Activated CD4-positive, alpha-beta memory T cell treated with anti-CD3 and anti-CD28 coated beads, Interleukin-2, amount 10 ng/mL, durations not matched to agents 7 days and 5 days (primary cell): ENCODE data around the gene ZNF334. TPM values are rescaled to one million over a fixed set of nuclear protein-coding genes. Genes with fewer than 3 reads are reported as not detected.

ENCODE experiments used
- CTCF ChIA-PET: fragments of 350-600 bp; sonication (Branson Sonifier 250); formaldehyde crosslinking; loops from one replicate; lab custom pipeline; 2021; ENCODE audit warnings: antibody characterized with exemption, inconsistent platforms; lab: Charles Lee
- POLR2A ChIA-PET: fragments of 350-600 bp; sonication (Branson Sonifier 250); formaldehyde crosslinking; loops from one replicate; lab custom pipeline; 2021; ENCODE audit warnings: antibody characterized with exemption; lab: Charles Lee
- DNase-seq: peaks from one replicate; pipeline ENCODE4 v3.0.0-alpha.2; 2020
- H3K27ac Mint-ChIP-seq: one replicate; pipeline ENCODE4 v1.8.0; 2021; ENCODE audit warnings: mild to moderate bottlenecking, mixed read lengths
- H3K27me3 Mint-ChIP-seq: one replicate; pipeline ENCODE4 v1.8.0; 2021; ENCODE audit warnings: mixed read lengths
- H3K36me3 Mint-ChIP-seq: one replicate; pipeline ENCODE4 v1.8.0; 2021; ENCODE audit warnings: low read depth, mixed read lengths
- H3K4me1 Mint-ChIP-seq: one replicate; pipeline ENCODE4 v1.8.0; 2021; ENCODE audit warnings: mixed read lengths
- H3K4me3 Mint-ChIP-seq: one replicate; pipeline ENCODE4 v1.8.0; 2021; ENCODE audit warnings: mild to moderate bottlenecking, mixed read lengths
- H3K9me3 Mint-ChIP-seq: one replicate; pipeline ENCODE4 v1.8.0; 2021; ENCODE audit warnings: mixed read lengths
- total RNA-seq, 2 experiments: library from RNA; stranded (reverse); gene quantifications; one replicate each; pipeline ENCODE4 v1.2.3, GENCODE V29; 2021

The ZNF334 gene
- total RNA-seq, 2 experiments from 2014 or later = 1.4 TPM

GRCh38 chr20:46543959-46544358 lies 30.6 kb upstream of the ZNF334 start:
- Mint-ChIP-seq H3K27me3 (peaks cover 9% of the 10 kb centered on the region), H3K4me3 (no peak overlapping the region), H3K9me3 (no peaks in the 10 kb centered on the region), H3K4me1 (peaks cover 22% of the 10 kb centered on the region), H3K36me3 (no peaks in the 10 kb centered on the region), H3K27ac (peak overlapping the region; percentile 43)
- ChIA-PET CTCF (interaction anchor here (0.7 to 2.8 kb wide), 16 partner anchors 9 to 210 kb away, joined by 3 to 50 read pairs (median 8); partner anchors contain the start of gene TP53RK), POLR2A (interaction anchor here (0.9 to 2.3 kb wide), 5 partner anchors 9 to 145 kb away, joined by 3 to 18 read pairs (median 4); partner anchors contain the start of gene TP53RK)
- DNase-seq = no peak

GRCh38 chr20:46543033-46543432 lies 29.7 kb upstream of the ZNF334 start:
- CTCF ChIA-PET = interaction anchor here (0.7 kb wide), 1 partner anchor 308 kb away, joined by 3 read pairs; no protein-coding TSS in a partner anchor
- H3K27ac Mint-ChIP-seq = no peak overlapping the region
- peaks cover 14% of the 10 kb centered on the region for H3K27me3 Mint-ChIP-seq
- peaks cover 22% of the 10 kb centered on the region for H3K4me1 Mint-ChIP-seq
- POLR2A ChIA-PET = no interaction called here
- no peak overlapping the region for H3K4me3 Mint-ChIP-seq
- DNase-seq = no peak
- H3K9me3 Mint-ChIP-seq = no peaks in the 10 kb centered on the region
- H3K36me3 Mint-ChIP-seq = no peaks in the 10 kb centered on the region

- CTCF ChIA-PET = interaction anchor here (0.8 kb wide), 1 partner anchor 18 kb away, joined by 3 read pairs; no protein-coding TSS in a partner anchor
- peaks cover 18% of the 10 kb centered on the region for H3K27me3 Mint-ChIP-seq
- H3K9me3 Mint-ChIP-seq = no peaks in the 10 kb centered on the region
- H3K36me3 Mint-ChIP-seq = no peaks in the 10 kb centered on the region
- H3K4me1 Mint-ChIP-seq = peaks cover 22% of the 10 kb centered on the region
- no peak overlapping the region for H3K4me3 Mint-ChIP-seq
- POLR2A ChIA-PET = no interaction called here
- DNase-seq = no peak
- no peak overlapping the region for H3K27ac Mint-ChIP-seq
Measured at GRCh38 chr20:46541229-46541935, 28.0 kb upstream of the ZNF334 start.

GRCh38 chr20:46539113-46539512 lies 25.8 kb upstream of the ZNF334 start:
- no peak for DNase-seq
- ChIA-PET CTCF (interaction anchor here (0.8 kb wide), 1 partner anchor 150 kb away, joined by 3 read pairs; the partner anchor contains the start of gene TP53RK), POLR2A (interaction anchor here (1.4 kb wide), 1 partner anchor 21 kb away, joined by 3 read pairs; no protein-coding TSS in a partner anchor)
- Mint-ChIP-seq H3K4me1 (peaks cover 21% of the 10 kb centered on the region), H3K27me3 (peaks cover 23% of the 10 kb centered on the region), H3K4me3 (no peak overlapping the region), H3K27ac (no peak overlapping the region), H3K9me3 (no peaks in the 10 kb centered on the region), H3K36me3 (no peaks in the 10 kb centered on the region)

DNA sequence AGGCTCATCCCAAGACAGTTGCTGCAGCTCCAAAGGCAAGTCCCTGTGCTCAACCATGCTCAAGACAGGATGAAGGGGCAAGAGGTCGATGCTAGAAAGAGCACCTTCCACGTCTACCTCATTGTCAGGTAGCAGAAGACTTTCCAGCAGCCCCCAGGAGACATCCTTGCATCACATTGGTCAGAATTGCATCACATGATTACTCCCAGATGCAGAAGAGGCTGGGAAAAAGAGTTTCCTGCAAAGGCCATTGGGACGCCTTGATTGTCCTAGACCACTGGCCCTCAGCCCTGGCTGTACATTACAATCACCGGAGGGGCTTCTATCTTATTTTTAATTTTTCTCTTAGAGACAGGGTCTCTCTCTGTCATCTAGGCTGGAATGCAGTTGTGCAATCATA lies 17.3 kb upstream of the ZNF334 start:
- CTCF ChIA-PET = interaction anchor here (1.0 to 1.1 kb wide), 2 partner anchors 9 to 14 kb away, joined by 3 read pairs; no protein-coding TSS in a partner anchor
- Mint-ChIP-seq H3K9me3 (no peaks in the 10 kb centered on the region), H3K27me3 (peaks cover 26% of the 10 kb centered on the region), H3K4me3 (no peak overlapping the region), H3K36me3 (no peaks in the 10 kb centered on the region), H3K4me1 (no peaks in the 10 kb centered on the region), H3K27ac (no peak overlapping the region)
- no peak for DNase-seq
- POLR2A ChIA-PET = no interaction called here

DNA sequence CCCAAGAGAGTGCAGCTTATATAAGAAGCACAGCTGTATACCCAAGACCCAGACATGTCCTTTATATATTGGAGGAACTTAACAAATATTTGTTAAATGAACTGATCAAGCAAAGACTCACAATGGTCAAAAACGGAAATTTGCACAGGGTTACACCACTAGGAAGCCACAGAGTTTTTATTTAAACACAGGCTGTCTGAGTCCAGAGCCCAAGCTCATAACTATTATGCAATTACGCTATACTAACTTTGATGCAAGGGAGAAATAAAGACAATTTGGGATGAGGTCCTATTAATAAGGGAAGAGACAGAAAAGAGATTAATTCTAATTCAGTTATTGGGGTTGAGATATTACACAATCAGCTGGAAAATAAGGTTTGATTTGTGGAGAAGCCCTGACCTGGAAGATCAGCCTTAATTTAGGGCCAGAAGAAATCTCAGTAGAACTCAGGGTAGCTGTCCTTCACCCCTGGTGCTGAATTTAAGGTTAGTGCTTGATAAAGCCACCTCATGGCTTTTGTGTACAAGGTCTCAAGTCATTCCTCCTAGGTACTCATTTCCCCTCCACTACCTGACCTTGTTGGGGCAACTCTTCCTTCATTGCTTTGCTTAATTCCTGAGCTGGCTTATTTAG lies 10.5 kb upstream of the ZNF334 start:
- no peak for DNase-seq
- H3K27ac Mint-ChIP-seq = no peak overlapping the region
- no peak overlapping the region for H3K4me3 Mint-ChIP-seq
- CTCF ChIA-PET = interaction anchor here (1.0 to 3.2 kb wide), 4 partner anchors 17 to 157 kb away, joined by 3 to 12 read pairs (median 5); no protein-coding TSS in a partner anchor
- no peaks in the 10 kb centered on the region for H3K4me1 Mint-ChIP-seq
- no peaks in the 10 kb centered on the region for H3K36me3 Mint-ChIP-seq
- POLR2A ChIA-PET = interaction anchor here (1.6 to 1.7 kb wide), 2 partner anchors 11 to 30 kb away, joined by 3 to 4 read pairs; partner anchors contain the start of gene ZNF334
- peaks cover 39% of the 10 kb centered on the region for H3K27me3 Mint-ChIP-seq
- H3K9me3 Mint-ChIP-seq = no peaks in the 10 kb centered on the region

DNA sequence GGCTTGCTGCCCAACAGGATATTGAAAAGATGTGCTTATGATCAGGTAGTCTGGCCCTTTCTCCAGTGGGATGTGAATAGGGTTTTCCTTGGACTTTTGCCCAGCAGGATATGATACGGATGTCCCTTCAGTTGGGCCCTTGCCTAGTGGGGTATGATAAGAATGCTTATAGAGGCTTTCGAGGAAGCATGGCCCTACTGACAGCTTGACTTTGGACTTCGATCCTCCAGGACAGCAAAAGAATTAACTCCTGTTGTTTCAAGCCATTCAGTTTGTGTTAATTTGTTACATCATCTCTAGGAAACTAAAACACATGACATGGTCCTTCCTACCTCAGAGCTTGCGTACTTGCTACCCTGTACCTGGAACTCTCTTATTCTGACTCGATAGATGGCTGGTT lies 9.7 kb upstream of the ZNF334 start:
- no peak overlapping the region for H3K4me3 Mint-ChIP-seq
- H3K9me3 Mint-ChIP-seq = no peaks in the 10 kb centered on the region
- no peaks in the 10 kb centered on the region for H3K4me1 Mint-ChIP-seq
- no peak for DNase-seq
- H3K27me3 Mint-ChIP-seq = peaks cover 36% of the 10 kb centered on the region
- ChIA-PET CTCF (interaction anchor here (1.0 to 3.2 kb wide), 4 partner anchors 18 to 157 kb away, joined by 3 to 12 read pairs (median 5); no protein-coding TSS in a partner anchor), POLR2A (no interaction called here)
- no peaks in the 10 kb centered on the region for H3K36me3 Mint-ChIP-seq
- no peak overlapping the region for H3K27ac Mint-ChIP-seq

GRCh38 chr20:46520976-46521579 lies 7.7 kb upstream of the ZNF334 start:
- peaks cover 32% of the 10 kb centered on the region for H3K27me3 Mint-ChIP-seq
- ChIA-PET POLR2A (interaction anchor here (1.1 kb wide), 1 partner anchor 24 kb away, joined by 5 read pairs; no protein-coding TSS in a partner anchor), CTCF (interaction anchor here (1.0 to 4.0 kb wide), 5 partner anchors 8 to 159 kb away, joined by 3 to 15 read pairs (median 4); partner anchors contain the start of gene ZNF334)
- peak; percentile 72 for DNase-seq
- H3K4me1 Mint-ChIP-seq = peaks cover 4% of the 10 kb centered on the region
- H3K4me3 Mint-ChIP-seq = no peak overlapping the region
- no peaks in the 10 kb centered on the region for H3K9me3 Mint-ChIP-seq
- H3K36me3 Mint-ChIP-seq = no peaks in the 10 kb centered on the region
- no peak overlapping the region for H3K27ac Mint-ChIP-seq

DNA sequence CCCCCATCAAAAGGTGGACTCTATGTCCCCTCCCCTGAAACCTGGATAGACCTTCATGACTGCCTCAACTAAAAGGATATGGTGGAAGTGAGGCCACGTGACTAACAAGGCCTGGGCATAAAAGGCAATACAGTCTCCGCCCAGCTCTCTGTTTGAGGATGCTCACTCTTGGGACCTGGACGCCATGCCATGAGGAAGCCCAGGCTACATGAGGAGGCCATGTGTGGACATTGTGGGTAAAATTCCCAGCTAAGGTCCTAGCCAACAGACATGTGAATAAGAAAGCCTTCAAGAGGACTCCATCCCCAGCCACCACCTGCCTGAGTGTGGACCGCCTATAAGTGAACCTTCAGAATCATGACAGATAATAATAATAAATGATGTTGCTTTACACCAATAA lies 7.2 kb upstream of the ZNF334 start:
- Mint-ChIP-seq H3K27me3 (peaks cover 32% of the 10 kb centered on the region), H3K4me1 (peaks cover 4% of the 10 kb centered on the region), H3K27ac (no peak overlapping the region), H3K9me3 (no peaks in the 10 kb centered on the region), H3K4me3 (no peak overlapping the region), H3K36me3 (no peaks in the 10 kb centered on the region)
- POLR2A ChIA-PET = no interaction called here
- no peak for DNase-seq
- CTCF ChIA-PET = interaction anchor here (1.1 to 4.0 kb wide), 5 partner anchors 8 to 168 kb away, joined by 3 to 15 read pairs (median 4); partner anchors contain the start of gene ZNF334

DNA sequence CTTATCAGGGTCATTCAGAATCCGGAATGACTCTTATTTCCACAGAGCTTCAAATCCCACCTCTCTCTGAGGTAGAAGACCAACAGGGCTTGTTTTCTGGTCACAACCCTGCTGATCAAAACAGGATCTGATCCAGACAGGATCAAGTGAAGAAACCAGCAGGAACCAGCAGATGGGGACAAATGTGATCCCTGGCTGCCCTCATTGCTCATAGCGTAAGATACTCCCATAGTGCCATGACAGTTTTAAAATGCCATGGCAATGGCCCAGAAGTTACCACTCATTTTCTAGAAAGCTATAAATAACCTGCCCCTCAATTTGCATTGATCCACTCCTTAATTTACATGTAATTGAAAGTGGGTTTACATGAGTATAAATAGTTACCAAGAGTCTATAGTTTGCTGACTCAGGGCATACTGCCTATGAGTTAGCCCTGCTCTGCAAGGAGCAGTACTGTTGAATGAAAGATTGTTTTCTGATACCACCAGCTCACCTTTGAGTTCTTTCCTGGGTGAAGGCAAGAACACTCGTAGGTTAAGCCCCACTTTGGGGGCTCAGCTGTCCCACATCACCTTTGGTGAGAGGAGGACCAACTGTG lies 6.2 kb upstream of the ZNF334 start:
- ChIA-PET POLR2A (no interaction called here), CTCF (interaction anchor here (1.1 to 4.0 kb wide), 3 partner anchors 25 to 169 kb away, joined by 3 to 15 read pairs (median 6); no protein-coding TSS in a partner anchor)
- Mint-ChIP-seq H3K36me3 (no peaks in the 10 kb centered on the region), H3K27ac (no peak overlapping the region), H3K9me3 (no peaks in the 10 kb centered on the region), H3K27me3 (peaks cover 25% of the 10 kb centered on the region), H3K4me1 (peaks cover 4% of the 10 kb centered on the region), H3K4me3 (no peak overlapping the region)
- no peak for DNase-seq

DNA sequence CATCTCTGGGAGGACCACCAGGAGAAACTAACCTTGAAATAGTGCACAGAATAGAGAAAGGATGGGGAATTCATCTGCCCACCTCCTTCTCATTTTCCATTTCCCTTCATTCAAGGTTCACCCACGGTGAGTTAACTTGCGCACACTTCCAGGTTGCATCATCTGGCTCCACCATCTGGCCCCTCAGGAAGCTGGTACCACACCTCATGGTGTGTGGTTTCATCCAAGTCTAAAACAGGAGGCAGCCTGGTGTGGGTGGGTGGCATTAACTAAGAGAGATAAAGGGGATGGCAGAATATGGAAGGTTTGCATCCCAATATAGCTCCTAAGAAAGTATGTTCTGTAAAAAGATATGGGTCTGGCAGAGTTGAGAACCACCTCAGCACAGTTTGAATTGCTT lies 3.8 kb downstream of the ZNF334 start:
- ChIA-PET CTCF (no interaction called here), POLR2A (no interaction called here)
- Mint-ChIP-seq H3K4me1 (peaks cover 34% of the 10 kb centered on the region), H3K36me3 (peaks cover 14% of the 10 kb centered on the region), H3K9me3 (peaks cover 14% of the 10 kb centered on the region), H3K4me3 (no peak overlapping the region), H3K27me3 (peaks cover 8% of the 10 kb centered on the region), H3K27ac (no peak overlapping the region)
- no peak for DNase-seq

DNA sequence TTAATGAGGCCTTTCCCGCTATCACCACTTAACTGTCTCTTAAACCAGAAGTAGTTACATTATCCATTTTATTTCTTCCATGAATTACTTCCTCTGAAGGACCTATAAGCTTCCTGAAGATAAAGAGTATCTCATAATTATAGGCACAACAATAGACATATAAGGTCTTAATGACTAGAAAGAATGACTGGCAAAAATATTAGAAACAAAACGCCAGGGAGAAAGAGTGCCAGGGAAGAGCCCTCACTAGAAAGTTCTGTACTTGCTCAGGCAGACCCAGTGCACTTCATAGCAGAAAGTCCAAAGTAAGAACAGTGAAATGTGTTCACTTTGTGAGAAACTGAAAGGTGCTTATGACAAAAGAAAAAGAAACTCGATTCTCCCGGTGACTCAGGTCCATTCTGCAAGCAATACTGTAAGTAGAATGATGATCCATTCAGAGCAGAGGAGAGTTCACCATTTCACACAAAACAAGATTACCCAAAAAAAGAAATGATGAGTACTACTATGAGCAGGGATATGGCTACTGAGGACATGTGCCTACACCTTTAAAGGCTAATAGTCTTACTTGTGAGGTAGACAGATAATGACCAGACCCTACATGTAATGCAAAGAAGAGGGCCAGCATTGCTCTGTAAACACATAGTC lies 5.5 kb downstream of the ZNF334 start:
- Mint-ChIP-seq H3K4me1 (peaks cover 23% of the 10 kb centered on the region), H3K4me3 (no peak overlapping the region), H3K36me3 (peaks cover 24% of the 10 kb centered on the region), H3K27me3 (peaks cover 18% of the 10 kb centered on the region), H3K9me3 (peaks cover 26% of the 10 kb centered on the region), H3K27ac (no peak overlapping the region)
- CTCF ChIA-PET = no interaction called here
- DNase-seq = no peak
- POLR2A ChIA-PET = no interaction called here
